ENCODE measurements around the gene DOK3.

- no peak for TF ChIP-seq CTCF (IDR thresholded peaks at IDR 0.05)
- TF ChIP-seq POLR2A (IDR thresholded peaks at IDR 0.05) = no peak
- no peak for TF ChIP-seq EP300 (IDR thresholded peaks at IDR 0.05; ENCODE audit: low read depth)
- TF ChIP-seq POLR2AphosphoS5 (IDR thresholded peaks at IDR 0.05) = no peak
Measured at GRCh38 chr5:177471610-177472356, 37.8 kb downstream of the DOK3 start.

Measured in transverse colon (tissue), 4 donors.